ENCODE results near the gene GLS.
"Not testable (repeated sequence)": the region's sequence is repeated elsewhere in the genome, so short reads cannot be mapped to it uniquely, and the experiment has no call there.

GLS gene

GRCh38 chr2:190856985-190857384, 23.6 kb upstream of the GLS start:
- DNase-seq (no peak), ATAC-seq (no peak)

- no peak for DNase-seq
- no peak for ATAC-seq
Measured at GRCh38 chr2:190858817-190859216, 21.8 kb upstream of the GLS start.

DNA sequence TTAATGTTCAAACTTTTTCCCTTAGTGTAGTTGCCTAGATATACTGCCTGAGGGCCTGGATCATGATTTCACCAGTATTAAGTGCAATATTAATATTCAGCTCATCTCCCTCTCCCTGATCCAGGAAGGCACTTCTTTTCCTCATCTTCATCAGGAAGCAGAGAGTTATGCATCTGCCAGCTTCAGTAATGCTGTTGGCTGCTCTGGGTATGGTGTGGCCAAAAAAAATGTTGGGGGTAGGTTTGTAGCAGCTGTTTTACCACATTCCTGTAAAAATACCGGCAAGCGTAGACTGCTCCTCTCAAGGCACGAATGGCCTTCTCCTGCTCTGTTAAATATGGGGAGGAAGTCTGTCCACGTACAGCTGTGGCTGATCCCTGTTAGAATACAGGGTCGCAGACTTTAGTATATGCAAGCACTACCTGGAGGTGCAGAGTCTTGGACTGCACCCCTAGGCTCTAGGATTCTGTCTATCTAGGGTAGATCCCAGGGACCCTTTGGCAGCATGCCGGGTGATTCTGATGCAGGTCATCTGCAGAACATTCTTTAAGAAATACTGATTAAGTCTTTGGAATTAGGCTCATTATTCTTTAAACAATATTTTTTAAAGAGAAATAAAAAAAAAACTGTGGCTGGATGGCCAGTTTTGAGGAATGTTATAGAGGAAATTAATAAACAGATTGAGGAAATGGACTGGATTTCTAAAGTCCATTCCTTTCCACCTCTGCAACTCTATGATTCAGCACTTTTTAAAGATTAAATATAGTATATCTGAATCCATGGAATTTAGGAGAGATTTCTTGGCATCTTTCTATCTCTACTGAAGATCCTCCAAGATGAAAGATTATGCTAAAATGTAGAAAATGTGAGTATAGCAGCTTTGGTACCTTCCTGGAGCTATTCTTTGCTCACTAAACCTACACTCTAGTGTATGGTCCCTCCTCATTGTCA, 21.0 kb upstream of the GLS start:
- DNase-seq (no peak), ATAC-seq (no peak)

- DNase-seq (no peak), ATAC-seq (no peak)
Measured at GRCh38 chr2:190860985-190861680, 19.5 kb upstream of the GLS start.

DNA sequence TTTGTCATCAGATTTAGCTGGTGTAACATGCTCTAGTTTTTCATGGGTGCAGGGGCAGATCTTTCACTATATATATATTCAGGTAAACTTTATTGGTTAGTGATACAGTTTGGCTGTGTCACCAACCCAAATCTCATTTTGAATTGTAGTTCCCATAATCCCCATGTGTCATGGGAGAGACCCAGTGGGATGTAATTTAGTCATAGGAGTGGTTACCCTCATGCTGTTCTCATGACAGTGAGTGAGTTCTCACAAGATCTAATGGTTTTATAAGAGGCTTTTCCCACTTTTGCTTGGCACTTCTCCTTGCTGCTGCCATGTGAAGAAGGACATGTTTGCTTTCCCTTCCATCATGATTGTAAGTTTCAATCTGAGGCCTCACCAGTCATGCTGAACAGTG, 18.5 kb upstream of the GLS start:
- DNase-seq: not testable (repeated sequence)

DNA sequence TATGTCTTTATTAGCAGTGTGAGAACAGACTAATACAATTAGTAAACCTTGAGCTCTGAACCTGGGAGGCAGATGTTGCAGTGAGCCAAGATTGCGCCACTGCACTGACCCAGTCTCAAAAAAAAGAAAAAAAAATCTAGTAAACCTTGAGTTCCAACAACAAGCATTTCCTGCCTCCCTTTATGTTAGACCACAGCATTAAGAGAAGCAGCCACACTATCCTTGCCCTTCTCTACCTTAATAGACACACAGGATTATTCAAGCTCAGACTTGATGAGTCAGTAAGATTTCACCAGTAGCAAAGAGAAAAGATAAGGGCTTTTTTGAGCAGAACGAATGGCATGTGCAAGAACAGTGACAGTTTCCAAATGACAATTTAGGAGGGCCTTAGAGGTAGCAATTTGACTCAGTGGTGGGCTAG, 18.0 kb upstream of the GLS start:
- DNase-seq (no peak), ATAC-seq (peak; percentile 66)

More for the DNA sequence above, 18.5 kb upstream of the GLS start:
- ATAC-seq: not testable (repeated sequence)

- ATAC-seq: no peak
- DNase-seq: no peak
Measured at GRCh38 chr2:190863946-190864345, 16.7 kb upstream of the GLS start.

GRCh38 chr2:190864375-190864774, 16.2 kb upstream of the GLS start:
- DNase-seq (no peak), ATAC-seq (no peak)

GRCh38 chr2:190867212-190867611, 13.4 kb upstream of the GLS start:
- DNase-seq (no peak), ATAC-seq (no peak)

- DNase-seq: no peak
- ATAC-seq: no peak
Measured at GRCh38 chr2:190867832-190868231, 12.8 kb upstream of the GLS start.

DNA sequence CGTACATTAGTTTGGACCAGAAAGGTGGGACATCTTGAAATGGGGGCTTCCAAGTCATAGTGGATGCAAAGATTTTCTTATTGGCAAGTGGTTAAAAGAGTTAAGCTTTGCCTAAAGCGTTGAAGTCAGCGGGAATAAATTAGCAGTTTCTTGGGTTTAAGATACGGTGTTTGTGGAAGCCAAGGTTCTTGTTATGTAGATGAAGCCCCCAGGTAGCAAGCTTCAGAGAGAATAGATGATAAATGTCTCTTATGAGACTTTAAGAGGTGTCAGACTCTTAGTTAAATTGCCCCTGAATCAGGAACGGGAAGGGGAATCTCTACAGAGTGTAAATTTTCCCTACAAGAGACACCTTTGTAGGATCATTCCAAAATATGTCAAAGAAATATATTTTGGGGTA, 10.9 kb upstream of the GLS start:
- ATAC-seq (no peak), DNase-seq (no peak)

DNA sequence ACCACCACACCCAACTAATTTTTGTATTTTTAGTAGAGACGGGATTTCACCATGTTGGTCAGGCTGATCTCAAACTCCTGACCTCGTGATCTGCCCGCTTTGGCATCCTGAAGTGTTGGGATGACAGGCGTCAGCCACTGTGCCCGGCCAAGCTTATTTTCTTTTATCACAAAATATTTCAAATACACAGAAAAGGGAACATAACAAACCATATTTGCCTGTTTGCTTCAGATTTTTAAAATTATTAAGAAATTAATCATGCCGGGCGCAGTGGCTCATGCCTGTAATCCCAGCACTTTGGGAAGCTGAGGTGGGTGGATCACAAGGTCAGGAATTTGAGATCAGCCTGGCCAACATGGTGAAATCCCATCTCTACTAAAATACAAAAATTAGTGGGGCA, 7.2 kb upstream of the GLS start:
- DNase-seq, ATAC-seq: not testable (repeated sequence)

DNA sequence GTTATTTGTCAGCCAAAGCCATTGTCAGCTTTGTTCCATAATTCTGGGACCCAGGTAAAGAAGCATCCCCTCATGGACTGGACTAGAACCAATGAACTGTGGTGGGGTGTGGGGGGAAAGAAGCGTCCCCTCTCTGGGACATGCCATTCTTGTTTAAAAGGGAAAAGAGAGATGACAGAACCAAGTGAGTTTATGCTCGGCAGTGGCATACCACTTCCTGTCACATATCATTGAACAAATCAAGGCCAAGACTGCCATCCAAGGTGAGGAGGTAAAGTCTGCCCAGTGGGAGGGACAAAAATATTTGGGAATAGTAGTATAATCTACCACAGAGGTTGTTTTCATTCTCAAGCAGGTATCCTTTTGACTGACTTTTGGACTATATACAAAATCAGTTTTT, 4.7 kb upstream of the GLS start:
- ATAC-seq (no peak), DNase-seq (no peak)

GRCh38 chr2:190876631-190877030, 4.0 kb upstream of the GLS start:
- ATAC-seq (no peak), DNase-seq (no peak)

- DNase-seq (no peak), ATAC-seq (no peak)
Measured at GRCh38 chr2:190877436-190877835, 3.2 kb upstream of the GLS start.

- DNase-seq (peak; percentile 61), ATAC-seq (peak; percentile 7)
Measured at GRCh38 chr2:190879474-190880377, 895 bp upstream of the GLS start.

DNA sequence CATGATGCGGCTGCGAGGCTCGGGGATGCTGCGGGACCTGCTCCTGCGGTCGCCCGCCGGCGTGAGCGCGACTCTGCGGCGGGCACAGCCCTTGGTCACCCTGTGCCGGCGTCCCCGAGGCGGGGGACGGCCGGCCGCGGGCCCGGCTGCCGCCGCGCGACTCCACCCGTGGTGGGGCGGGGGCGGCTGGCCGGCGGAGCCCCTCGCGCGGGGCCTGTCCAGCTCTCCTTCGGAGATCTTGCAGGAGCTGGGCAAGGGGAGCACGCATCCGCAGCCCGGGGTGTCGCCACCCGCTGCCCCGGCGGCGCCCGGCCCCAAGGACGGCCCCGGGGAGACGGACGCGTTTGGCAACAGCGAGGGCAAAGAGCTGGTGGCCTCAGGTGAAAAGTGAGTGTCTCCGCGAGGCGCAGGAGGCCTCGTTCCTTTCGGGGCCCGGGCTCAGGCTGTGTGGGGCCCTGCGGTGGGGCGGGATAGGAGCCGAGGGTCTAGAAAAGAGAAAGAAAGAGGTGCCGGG, 520 bp downstream of the GLS start:
- DNase-seq (no peak), ATAC-seq (no peak)

DNA sequence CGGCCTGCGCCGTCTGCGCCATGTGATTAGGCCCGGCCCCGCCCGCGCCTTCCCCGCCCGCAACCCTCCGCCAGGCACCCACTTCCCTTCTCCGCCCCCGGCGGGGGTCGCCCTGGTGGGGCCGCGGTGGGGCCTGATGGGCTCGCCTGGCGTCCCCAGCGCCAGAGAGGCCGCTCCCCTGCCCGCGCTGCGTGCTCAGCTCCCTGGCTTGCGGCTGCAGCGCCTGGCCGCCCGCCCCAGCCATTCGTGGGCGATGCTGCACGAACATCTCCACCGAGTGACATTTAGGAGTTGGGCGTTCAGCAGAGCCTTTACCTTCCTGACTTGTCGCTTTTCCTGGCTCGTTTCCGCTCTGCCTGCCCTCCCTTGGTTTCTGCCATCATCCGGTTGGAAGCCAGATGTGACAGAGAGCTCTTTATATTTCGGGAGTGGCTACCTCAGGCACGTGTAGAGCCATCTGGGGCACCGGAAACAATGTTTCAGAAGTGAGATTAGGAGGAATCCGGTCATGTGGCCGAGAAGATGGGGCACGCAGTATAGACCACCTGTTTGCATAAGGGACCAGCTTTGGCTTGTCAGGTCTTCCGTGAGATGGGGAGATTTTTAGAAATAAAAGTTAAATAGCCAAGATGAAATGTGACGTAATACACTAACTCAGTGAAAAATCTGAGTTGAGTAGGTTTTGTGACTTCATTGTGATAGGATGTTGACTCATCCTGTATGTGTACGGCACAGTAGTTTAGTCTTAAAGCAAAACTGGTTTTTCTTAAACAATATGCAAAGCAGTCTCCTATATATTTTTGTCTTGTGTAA, 1.2 kb downstream of the GLS start:
- peak; percentile 72 for DNase-seq

DNA sequence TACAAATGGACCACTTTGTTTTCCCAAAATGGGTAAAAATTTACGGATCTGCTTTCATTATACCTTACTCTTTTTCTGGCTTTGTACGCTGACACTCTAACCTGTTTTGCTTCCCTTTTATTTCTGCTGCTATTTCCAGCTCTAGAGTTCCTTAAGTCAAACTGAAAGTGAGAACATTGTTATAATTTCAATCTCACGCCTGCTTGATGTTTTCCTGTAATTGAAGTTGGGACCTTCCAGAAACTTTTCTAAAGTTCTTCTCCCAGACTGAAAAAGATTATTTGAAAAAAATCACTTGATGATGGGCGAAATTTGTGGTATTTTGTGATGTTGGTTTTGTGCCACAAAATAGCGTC, 1.8 kb downstream of the GLS start:
- no peak for ATAC-seq
- no peak for DNase-seq

More for the DNA sequence above, 1.2 kb downstream of the GLS start:
- peak; percentile 67 for ATAC-seq

DNA sequence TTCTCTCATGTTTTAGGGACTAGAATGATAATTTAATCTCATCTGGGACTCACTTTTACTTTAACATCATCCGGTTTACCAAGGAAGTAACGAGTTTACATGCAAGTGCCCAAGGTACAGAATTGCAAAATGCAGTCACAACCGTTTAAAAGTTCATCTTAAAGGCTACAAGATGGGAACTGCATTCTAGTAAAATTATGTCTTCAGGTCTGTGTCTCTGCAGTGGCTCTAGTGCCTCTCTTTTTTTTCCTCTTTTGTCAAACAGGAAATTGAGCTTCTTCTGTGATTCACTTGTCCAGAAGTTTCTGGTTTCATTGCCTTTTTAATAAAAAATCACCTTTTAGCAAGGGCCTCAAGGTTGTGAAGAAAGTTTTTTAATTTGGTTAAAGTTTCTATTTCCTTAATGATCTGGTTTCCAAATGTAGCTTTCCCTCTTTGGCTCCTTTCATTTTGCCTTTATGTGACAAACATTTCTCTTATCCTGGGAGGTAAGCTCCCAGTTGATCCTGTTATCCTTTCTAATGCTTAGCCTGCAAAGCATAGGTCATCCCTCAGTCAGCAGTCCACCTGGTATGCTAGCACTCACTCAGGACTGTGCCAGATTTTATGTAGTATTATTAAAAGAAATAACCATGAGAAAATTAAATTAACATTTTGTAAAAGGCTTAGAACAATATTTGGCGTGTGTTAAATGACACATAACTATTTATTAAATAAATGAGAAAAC, 2.4 kb downstream of the GLS start:
- no peak for DNase-seq
- no peak for ATAC-seq

DNA sequence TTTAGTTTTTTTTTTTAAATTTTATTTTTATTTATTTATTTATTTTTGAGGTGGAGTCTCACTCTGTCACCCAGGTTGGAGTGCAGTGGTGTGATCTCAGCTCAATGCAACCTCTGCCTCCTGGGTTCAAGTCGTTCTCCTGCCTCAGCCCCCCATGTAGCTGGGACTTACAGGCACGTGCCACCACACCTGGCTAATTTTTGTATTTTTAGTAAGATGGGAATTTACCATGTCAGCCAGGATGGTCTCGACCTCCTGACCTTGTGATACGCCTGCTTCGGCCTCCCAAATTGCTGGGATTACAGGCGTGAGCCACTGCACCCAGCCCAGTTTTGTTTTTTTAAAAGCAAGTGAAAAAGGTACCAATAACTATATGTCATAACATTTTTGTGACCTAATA, 5.2 kb downstream of the GLS start:
- not testable (repeated sequence) for DNase-seq

More for the DNA sequence above, 5.2 kb downstream of the GLS start:
- not testable (repeated sequence) for ATAC-seq

Measured in stimulated activated naive CD8-positive, alpha-beta T cell treated with anti-CD3 and anti-CD28 coated beads, Interleukin-15, Interleukin-2, amounts not matched to agents 100 U/mL and 50 U/mL, for 24 hours (primary cell).